ENCODE measurements around the gene NLK.

- TF ChIP-seq, protein P1, sequence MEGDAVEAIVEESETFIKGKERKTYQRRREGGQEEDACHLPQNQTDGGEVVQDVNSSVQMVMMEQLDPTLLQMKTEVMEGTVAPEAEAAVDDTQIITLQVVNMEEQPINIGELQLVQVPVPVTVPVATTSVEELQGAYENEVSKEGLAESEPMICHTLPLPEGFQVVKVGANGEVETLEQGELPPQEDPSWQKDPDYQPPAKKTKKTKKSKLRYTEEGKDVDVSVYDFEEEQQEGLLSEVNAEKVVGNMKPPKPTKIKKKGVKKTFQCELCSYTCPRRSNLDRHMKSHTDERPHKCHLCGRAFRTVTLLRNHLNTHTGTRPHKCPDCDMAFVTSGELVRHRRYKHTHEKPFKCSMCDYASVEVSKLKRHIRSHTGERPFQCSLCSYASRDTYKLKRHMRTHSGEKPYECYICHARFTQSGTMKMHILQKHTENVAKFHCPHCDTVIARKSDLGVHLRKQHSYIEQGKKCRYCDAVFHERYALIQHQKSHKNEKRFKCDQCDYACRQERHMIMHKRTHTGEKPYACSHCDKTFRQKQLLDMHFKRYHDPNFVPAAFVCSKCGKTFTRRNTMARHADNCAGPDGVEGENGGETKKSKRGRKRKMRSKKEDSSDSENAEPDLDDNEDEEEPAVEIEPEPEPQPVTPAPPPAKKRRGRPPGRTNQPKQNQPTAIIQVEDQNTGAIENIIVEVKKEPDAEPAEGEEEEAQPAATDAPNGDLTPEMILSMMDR (IDR thresholded peaks at IDR 0.05): no peak
- TF ChIP-seq POLR2A (IDR thresholded peaks at IDR 0.05): no peak
Measured at GRCh38 chr17:28225867-28226266, 183.4 kb downstream of the NLK start.

Data from body of pancreas (tissue), 4 donors.